Breast epithelium (tissue), 4 donors: ENCODE results near the gene HDAC4. TPM values are rescaled to one million over a fixed set of nuclear protein-coding genes. Genes with fewer than 3 reads are reported as not detected.

Experiments used
- DNase-seq, 2 donors: peaks; one replicate each; pipeline ENCODE4 v3.0.0-alpha.2; 2019; ENCODE audit warnings: low spot score in 2 of 2
- H3K27ac ChIP-seq, 2 donors: fragments of 200-600 bp; sonication (generic) in 1 of 2; one replicate each; pipeline ENCODE4 v1.5.1; 2016 to 2019; ENCODE audit warnings: mild to moderate bottlenecking in 1 of 2
- H3K27me3 ChIP-seq, 2 donors: fragments of 200-600 bp; sonication (generic) in 1 of 2; one replicate each; pipeline versions ENCODE4 v1.5.1 to v1.6.0; 2017 to 2019; ENCODE audit warnings: control low read depth in 1 of 2, mild to moderate bottlenecking in 1 of 2
- H3K36me3 ChIP-seq: fragments of 200-600 bp; one replicate; pipeline ENCODE4 v1.5.1; 2019
- H3K4me1 ChIP-seq, 2 donors: fragments of 200-600 bp; sonication (generic); one replicate each; pipeline ENCODE4 v1.5.1; 2016 to 2019; ENCODE audit warnings: control low read depth in 1 of 2
- H3K4me3 ChIP-seq, 3 donors: fragments of 200-600 bp; sonication (generic); 1 replicate in 2 of 3; 2 replicates in 1 of 3; pipeline ENCODE4 v1.5.1; 2016 to 2019; ENCODE audit warnings: mild to moderate bottlenecking in 3 of 3, moderate library complexity in 2 of 3
- H3K9me3 ChIP-seq, 2 donors: fragments of 200-600 bp; sonication (generic) in 1 of 2; one replicate each; pipeline ENCODE4 v1.5.1; 2016 to 2019; ENCODE audit warnings: control low read depth in 1 of 2
- CTCF ChIP-seq, 3 donors: fragments of 450-650 bp; IDR thresholded peaks; one replicate each; pipeline ENCODE4 v1.5.1; 2016 to 2017; ENCODE audit warnings: antibody characterized with exemption in 3 of 3, mild to moderate bottlenecking in 3 of 3, moderate library complexity in 3 of 3
- POLR2A ChIP-seq: fragments of 450-650 bp; IDR thresholded peaks from one replicate; pipeline ENCODE4 v1.6.1; 2016; ENCODE audit warnings: antibody characterized with exemption, mild to moderate bottlenecking, moderate library complexity
- POLR2AphosphoS5 ChIP-seq, 3 donors: sonication (generic); formaldehyde crosslinking; IDR thresholded peaks; one replicate each; pipeline ENCODE4 v1.6.1; 2017; ENCODE audit warnings: antibody characterized with exemption in 3 of 3
- intact Hi-C: fragments of 100-400 bp; cut with DNase I; formaldehyde crosslinking; loops from one replicate; pipeline ENCODE4 v1.15.1; 2023; ENCODE audit warnings: low total_unique reads
- total RNA-seq, 3 donors: library from RNA; depleted of rRNA; stranded (reverse); fragments of >200 nt; gene quantifications; one replicate each; pipeline ENCODE4 v1.1.0, GENCODE V29; 2016

The HDAC4 gene
- total RNA-seq, 3 donors from 2014 or later: 20.3 to 36.0 (median 32.8) TPM

DNA sequence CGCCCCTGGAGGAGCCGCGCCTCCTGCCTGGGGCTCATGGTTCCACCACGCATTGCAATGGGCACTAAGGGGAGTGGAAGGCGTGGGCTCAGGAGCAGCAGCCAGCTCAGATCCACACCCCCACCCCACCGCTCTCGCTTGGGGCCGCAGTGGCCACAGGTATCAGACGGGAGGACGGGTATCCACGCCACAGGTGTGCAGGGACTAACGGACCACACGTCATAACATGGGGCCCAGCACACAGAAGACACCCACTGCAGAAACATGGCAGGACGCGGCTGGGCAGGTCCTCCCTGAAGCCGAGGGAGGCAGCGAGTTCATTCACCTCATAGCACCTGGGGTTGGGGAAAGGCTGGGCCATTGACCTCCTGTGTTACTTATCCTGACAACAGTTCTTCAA lies 13.0 kb downstream of the HDAC4 start:
- intact Hi-C loops: no loop called here
- Histone ChIP-seq H3K27me3 (no peaks in the 10 kb centered on the region), H3K27ac (no peak overlapping the region), H3K36me3 (no peaks in the 10 kb centered on the region), H3K9me3 (no peaks in the 10 kb centered on the region), H3K4me1 (no peaks in the 10 kb centered on the region), H3K4me3 (no peak overlapping the region)
- no peak for DNase-seq
- TF ChIP-seq CTCF (IDR thresholded peaks at IDR 0.05): no peak
- no peak for TF ChIP-seq POLR2AphosphoS5 (IDR thresholded peaks at IDR 0.05)
- TF ChIP-seq POLR2A: no peak

GRCh38 chr2:239386872-239387445 lies 13.9 kb downstream of the HDAC4 start:
- Histone ChIP-seq H3K27ac (no peak overlapping the region), H3K27me3 (no peaks in the 10 kb centered on the region), H3K36me3 (no peaks in the 10 kb centered on the region), H3K4me3 (no peak overlapping the region), H3K4me1 (no peaks in the 10 kb centered on the region), H3K9me3 (no peaks in the 10 kb centered on the region)
- DNase-seq: no peak
- intact Hi-C loops: no loop called here
- TF ChIP-seq POLR2A (no peak), CTCF (IDR thresholded peaks at IDR 0.05) (no peak), POLR2AphosphoS5 (IDR thresholded peaks at IDR 0.05) (no peak)

- TF ChIP-seq CTCF (IDR thresholded peaks at IDR 0.05) (no peak), POLR2A (no peak), POLR2AphosphoS5 (IDR thresholded peaks at IDR 0.05) (no peak)
- Histone ChIP-seq H3K4me1 (no peaks in the 10 kb centered on the region), H3K27ac (no peak overlapping the region), H3K4me3 (no peak overlapping the region), H3K36me3 (no peaks in the 10 kb centered on the region), H3K9me3 (no peaks in the 10 kb centered on the region), H3K27me3 (no peaks in the 10 kb centered on the region)
- DNase-seq: no peak
- intact Hi-C loops: no loop called here
These were observed 14.7 kb downstream of the HDAC4 start for GRCh38 chr2:239386001-239386670.

DNA sequence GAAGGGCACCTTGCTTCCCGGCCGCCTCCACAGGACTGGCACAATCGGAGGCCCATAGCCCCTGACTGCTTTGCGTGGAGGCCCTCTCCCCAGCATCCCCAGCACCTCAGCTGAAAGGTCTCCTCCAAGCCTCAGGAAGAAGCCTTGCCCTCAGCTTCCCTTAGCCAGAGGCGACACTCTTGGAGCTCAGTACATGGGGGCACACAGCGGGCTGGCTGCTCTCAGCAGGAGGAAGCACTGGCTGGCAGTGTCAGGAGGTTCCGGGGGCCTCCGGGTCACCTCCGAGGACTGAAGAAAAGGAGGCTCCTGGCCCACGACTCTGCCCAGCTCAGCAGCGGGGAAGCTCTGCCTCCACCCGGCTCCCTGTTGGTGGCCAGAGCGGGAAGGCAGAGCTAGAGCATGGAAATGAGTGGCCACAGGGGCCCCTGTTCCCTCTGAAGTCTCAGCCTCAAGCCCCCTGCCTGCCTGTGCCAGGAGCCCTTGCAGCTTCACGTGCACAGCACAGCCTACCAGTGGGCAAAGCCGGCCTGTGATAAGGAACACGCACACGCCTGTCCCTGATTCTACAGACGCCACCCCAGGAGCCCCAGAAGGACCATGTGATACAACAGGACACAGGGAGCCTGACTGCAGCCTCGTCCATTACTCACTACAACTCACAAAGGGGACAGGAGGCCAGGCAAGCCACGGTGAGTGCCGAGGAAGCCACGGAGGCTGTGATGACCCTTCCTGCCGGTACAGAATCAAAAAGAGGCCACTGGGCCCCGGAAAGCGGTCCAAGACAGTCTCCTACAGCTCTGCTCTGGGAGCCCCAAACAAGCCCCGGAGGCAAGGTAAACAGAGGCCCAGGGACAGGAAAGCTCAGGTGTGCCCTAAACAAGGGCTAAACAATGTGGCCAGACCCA lies 15.5 kb downstream of the HDAC4 start:
- DNase-seq: no peak
- Histone ChIP-seq H3K4me3 (no peak overlapping the region), H3K27ac (no peak overlapping the region), H3K4me1 (no peaks in the 10 kb centered on the region), H3K36me3 (no peaks in the 10 kb centered on the region), H3K27me3 (no peaks in the 10 kb centered on the region), H3K9me3 (no peaks in the 10 kb centered on the region)
- no peak for TF ChIP-seq POLR2AphosphoS5 (IDR thresholded peaks at IDR 0.05)
- TF ChIP-seq CTCF (IDR thresholded peaks at IDR 0.05): no peak
- TF ChIP-seq POLR2A: no peak
- intact Hi-C loops: no loop called here

DNA sequence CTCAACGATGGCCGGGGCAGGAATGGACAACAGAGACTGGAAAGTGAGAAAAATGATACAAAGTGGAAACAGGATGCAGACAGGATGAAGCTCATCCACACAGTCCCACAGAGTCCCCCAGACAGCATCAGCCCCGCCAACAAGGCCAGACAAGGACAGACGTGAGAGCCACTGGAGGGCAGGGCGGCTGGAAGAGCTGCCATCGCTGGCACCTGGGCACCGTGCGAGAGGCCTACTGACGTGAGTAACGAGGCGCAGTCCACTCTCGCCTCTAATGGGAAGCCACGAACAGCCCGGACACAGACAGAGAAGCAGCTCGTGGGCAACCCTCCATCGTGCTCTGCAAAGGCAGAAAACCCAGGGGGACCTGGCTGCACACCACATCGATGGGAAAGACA lies 17.1 kb downstream of the HDAC4 start:
- intact Hi-C loops: no loop called here
- Histone ChIP-seq H3K4me1 (no peaks in the 10 kb centered on the region), H3K27me3 (no peaks in the 10 kb centered on the region), H3K4me3 (no peak overlapping the region), H3K36me3 (no peaks in the 10 kb centered on the region), H3K9me3 (no peaks in the 10 kb centered on the region), H3K27ac (no peak overlapping the region)
- no peak for TF ChIP-seq CTCF (IDR thresholded peaks at IDR 0.05)
- TF ChIP-seq POLR2AphosphoS5 (IDR thresholded peaks at IDR 0.05): no peak
- TF ChIP-seq POLR2A: no peak
- no peak for DNase-seq
